HL-60/S4 (cell line): ENCODE results near the gene NOP56.

Experiments
- in situ Hi-C: fragments of 300-500 bp; cut with MboI; formaldehyde crosslinking; loops from 2 replicates; pipeline ENCODE4 v1.14.3; 2022; ENCODE audit warnings: low sequenced_read_pairs

Gene NOP56

DNA sequence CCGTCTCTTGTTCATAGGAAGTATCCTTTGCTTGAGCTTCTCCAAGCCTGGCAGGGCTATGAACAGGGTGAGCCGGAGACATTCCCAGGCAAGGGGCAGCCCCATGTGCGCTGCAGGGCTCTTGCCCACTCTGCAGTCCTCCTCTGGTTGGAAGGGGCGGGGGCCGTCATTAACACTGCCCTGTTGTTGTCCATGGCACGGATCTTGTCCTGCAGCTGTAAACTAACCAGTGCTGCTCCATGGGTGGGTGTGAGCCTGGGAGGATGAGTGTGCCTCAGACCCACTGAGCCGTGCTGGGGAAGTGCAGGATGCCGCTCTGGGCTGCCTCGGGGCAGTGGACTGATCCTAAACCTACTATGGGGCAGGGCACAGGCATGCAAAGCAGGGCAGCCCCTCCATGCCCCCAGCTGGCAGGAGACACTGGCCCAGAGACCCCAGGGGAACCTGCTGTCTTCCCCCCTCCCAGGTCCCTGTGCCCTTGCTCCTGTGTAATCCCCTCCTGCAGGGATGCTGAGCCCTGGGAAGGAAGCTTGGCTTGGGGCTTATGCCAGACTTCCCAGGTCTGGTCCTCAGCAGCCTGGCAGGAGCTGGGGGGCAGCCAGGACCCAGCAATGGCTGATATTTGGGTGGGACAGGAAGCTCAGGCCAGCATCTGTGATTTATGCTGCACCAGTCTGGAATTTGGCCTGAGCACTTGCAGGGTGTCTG lies 48.6 kb downstream of the NOP56 start:
- in situ Hi-C loops = no loop called here

- in situ Hi-C loops = no loop called here
Measured at GRCh38 chr20:2701671-2702081, 49.2 kb downstream of the NOP56 start.

GRCh38 chr20:2703716-2704475 lies 51.5 kb downstream of the NOP56 start:
- in situ Hi-C loops = no loop called here

DNA sequence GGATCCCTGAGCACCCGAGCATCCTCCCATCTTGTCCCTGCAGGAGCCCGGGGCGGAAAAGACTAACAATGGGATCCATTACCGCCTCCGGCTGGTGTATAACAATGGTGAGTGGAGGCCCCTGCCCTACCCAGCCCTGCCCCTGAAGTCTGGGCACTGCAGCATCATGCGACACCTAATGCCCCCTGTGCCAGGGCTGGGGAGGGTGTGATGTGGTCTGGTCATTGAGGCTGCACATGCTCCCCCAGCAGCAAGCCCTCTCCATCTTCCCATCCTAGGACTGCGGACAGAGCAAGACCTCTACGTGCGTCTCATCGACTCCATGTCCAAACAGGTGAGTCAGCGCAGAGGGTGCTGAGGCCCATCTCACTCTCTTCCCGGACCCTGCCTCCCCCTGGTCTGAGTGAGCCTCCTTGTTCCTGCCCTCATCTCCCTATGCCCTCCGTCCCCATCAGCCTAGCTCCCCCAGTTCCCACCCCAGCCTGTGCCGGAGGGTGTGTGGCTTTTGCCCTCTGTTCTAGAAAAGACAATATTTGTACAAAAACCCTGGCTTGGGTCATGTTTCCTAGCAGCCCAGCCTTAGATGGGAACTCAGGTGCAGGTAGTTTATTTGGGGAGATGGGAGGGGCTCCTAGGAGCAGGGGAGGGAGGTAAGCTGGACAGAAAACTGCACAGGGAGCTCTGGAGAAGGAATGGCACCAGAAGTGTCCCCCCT lies 53.7 kb downstream of the NOP56 start:
- in situ Hi-C loops = no loop called here

- in situ Hi-C loops = no loop called here
Measured at GRCh38 chr20:2706688-2707352, 54.4 kb downstream of the NOP56 start.

- in situ Hi-C loops = no loop called here
Measured at GRCh38 chr20:2707353-2708072, 55.1 kb downstream of the NOP56 start.
